Gastrocnemius medialis (tissue), 4 donors: ENCODE measurements around the gene HOXA4.

Source experiments
- CTCF ChIP-seq, 5 experiments: fragments of 450-650 bp in 3 of 5; fragments of 200-600 bp in 2 of 5; sonication (generic) in 2 of 5; IDR thresholded peaks in 4 of 5; conservative IDR thresholded peaks in 1 of 5; 1 replicate in 4 of 5; 2 replicates in 1 of 5; pipeline ENCODE4 v1.5.1; 2016 to 2019; ENCODE audit warnings: antibody characterized with exemption in 5 of 5, mild to moderate bottlenecking in 3 of 5, moderate library complexity in 3 of 5
- POLR2A ChIP-seq, 2 donors: fragments of 450-650 bp; IDR thresholded peaks; one replicate each; pipeline ENCODE4 v1.6.1; 2017; ENCODE audit warnings: antibody characterized with exemption in 2 of 2, mild to moderate bottlenecking in 2 of 2, moderate library complexity in 2 of 2

- TF ChIP-seq POLR2A (IDR thresholded peaks at IDR 0.05) (no peak), CTCF (IDR thresholded peaks at IDR 0.05 in 4 of 5, conservative IDR thresholded peaks at IDR 0.05 in 1 of 5) (no peak)
Measured at GRCh38 chr7:27094304-27095049, 36.1 kb downstream of the HOXA4 start.
